ENCODE measurements around the gene DIO2. TPM values are rescaled to one million over a fixed set of nuclear protein-coding genes. Genes with fewer than 3 reads are reported as not detected.
A peak's percentile ranks its signal among the peaks of the same experiment; 100 is the strongest.

Gene DIO2
- total RNA-seq = 58.4 TPM

- ATAC-seq = no peak
Measured at GRCh38 chr14:80211153-80212022, at the start of gene DIO2. Gene DIO2, minus strand, starts transcription at chr14:80211504. Its CDS starts 32 bp downstream, at chr14:80211472.

- ATAC-seq = no peak
Measured at GRCh38 chr14:80260645-80261044, 49.3 kb upstream of the DIO2 start.

- ATAC-seq = no peak
Measured at GRCh38 chr14:80239631-80240030, 28.3 kb upstream of the DIO2 start.

GRCh38 chr14:80237143-80237542 lies 25.8 kb upstream of the DIO2 start:
- no peak for ATAC-seq

GRCh38 chr14:80233470-80234089 lies 22.3 kb upstream of the DIO2 start:
- ATAC-seq = peak; percentile 94

- ATAC-seq = no peak
Measured at GRCh38 chr14:80231702-80232101, 20.4 kb upstream of the DIO2 start.

- ATAC-seq = no peak
Measured at GRCh38 chr14:80223696-80224465, 12.6 kb upstream of the DIO2 start.

GRCh38 chr14:80216818-80217217 lies 5.5 kb upstream of the DIO2 start:
- peak; percentile 56 for ATAC-seq

- peak; percentile 91 for ATAC-seq
Measured at GRCh38 chr14:80215756-80216581, 4.7 kb upstream of the DIO2 start.

- ATAC-seq = no peak
Measured at GRCh38 chr14:80215081-80215480, 3.8 kb upstream of the DIO2 start.

GRCh38 chr14:80213602-80214001 lies 2.3 kb upstream of the DIO2 start:
- ATAC-seq = peak; percentile 64

GRCh38 chr14:80212023-80212397 lies 706 bp upstream of the DIO2 start:
- ATAC-seq = no peak

GRCh38 chr14:80208461-80208860 lies 2.8 kb downstream of the DIO2 start:
- ATAC-seq = no peak

- no peak for ATAC-seq
Measured at GRCh38 chr14:80206351-80207080, 4.8 kb downstream of the DIO2 start.

- ATAC-seq = no peak
Measured at GRCh38 chr14:80202888-80203562, 8.3 kb downstream of the DIO2 start.

GRCh38 chr14:80200093-80200492 lies 11.2 kb downstream of the DIO2 start:
- ATAC-seq = no peak

- ATAC-seq = no peak
Measured at GRCh38 chr14:80188571-80188970, 22.7 kb downstream of the DIO2 start.

- ATAC-seq = peak; percentile 31
Measured at GRCh38 chr14:80186301-80186800, 25.0 kb downstream of the DIO2 start.

GRCh38 chr14:80176893-80177292 lies 34.4 kb downstream of the DIO2 start:
- ATAC-seq = no peak

GRCh38 chr14:80172375-80173051 lies 38.8 kb downstream of the DIO2 start:
- no peak for ATAC-seq
